Embryonic facial prominence (tissue), 1 donor: ENCODE measurements around the gene THUMPD1.
"Not testable (repeated sequence)": the region's sequence is repeated elsewhere in the genome, so short reads cannot be mapped to it uniquely, and the experiment has no call there.

Experiments used
- DNase-seq: peaks from one replicate; pipeline ENCODE4 v3.0.0-alpha.2; 2016; ENCODE audit errors: extremely low spot score

The THUMPD1 gene

GRCh38 chr16:20747030-20747816 is 5.6 kb upstream of the THUMPD1 start:
- no peak for DNase-seq

GRCh38 chr16:20746461-20746860 is 4.8 kb upstream of the THUMPD1 start:
- no peak for DNase-seq

DNA sequence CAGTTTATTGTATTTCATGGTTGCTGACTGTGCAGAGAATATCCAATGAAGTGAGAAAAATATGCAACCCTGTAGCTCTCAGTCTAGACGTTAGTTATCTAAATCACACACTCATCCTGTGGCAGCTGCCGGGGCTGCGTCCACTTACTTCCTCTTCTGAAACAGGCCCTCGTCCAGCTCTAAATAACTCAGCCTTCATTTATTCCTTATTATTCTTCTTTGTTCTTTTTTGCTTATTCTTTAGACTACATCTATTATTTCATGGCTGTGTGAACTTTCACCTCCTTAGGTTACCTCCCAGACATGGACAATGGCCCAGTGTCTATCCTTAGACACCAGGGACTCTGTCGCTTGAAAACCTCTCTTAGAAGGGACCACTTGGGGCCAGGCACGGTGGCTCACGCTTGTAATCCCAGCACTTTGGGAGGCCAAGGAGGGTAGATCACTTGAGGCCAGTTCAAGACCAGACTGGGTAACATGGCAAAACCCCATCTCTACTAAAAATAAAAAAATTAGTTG is 3.4 kb upstream of the THUMPD1 start:
- no peak for DNase-seq

DNA sequence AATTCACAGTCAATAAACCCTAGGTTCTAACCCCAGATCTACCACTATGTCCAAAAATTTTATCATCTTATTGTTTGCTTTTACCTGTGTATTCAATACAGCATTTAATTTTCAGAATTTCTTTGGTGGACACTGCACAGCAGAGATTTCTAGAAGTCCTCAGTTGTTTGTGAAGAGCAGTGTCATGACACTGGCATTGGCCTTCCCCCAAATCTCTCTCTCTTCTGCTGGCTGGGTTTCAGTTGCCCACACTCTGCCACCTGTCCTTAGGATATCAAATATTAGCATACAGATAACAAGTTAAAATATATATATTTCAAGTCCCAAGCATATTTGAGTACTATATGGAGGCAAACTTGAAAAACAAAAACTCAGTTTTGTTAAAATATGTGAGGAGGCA is 2.0 kb upstream of the THUMPD1 start:
- no peak for DNase-seq

GRCh38 chr16:20740901-20741521 is 607 bp downstream of the THUMPD1 start:
- peak; percentile 60 for DNase-seq

DNA sequence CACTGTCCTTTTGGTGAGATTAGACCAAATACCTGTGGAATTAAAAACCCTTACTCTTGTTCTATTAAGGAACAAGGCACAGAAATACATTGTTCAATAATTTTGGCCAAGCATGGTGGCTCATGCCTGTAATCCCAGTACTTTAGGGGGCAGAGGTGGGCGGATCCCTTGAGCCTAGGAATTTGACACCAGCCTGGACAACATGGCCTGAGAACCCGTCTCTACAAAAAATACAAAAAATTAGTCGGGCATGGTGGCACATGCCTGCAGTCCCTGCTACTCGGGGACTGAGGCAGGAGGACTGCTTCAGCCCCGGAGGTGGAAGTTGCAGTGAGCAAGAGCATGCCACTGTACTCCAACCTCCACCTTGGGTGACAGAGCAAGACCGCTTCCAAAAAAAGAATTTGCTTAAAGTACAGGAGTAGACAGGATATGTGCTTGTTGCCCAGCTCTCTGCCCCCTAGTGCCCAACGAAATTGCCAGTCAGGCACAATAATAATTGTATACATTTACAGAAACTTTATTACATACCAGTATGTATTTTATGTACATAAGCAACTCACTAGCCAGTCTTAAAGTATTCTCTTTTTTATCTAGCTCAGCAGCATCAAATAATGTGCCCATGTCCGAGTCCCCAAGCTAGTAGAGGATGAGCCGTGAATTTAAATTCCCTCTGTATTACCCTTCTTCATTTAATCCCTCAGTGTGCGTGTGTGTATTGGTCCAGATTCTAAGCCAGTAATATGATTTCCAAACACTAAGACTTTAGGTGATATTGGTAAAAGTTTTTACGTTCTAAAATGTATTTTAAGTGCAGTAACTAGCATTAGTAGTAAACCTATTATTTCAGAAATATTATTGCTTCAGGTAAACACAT is 1.4 kb downstream of the THUMPD1 start:
- DNase-seq, result no peak

DNA sequence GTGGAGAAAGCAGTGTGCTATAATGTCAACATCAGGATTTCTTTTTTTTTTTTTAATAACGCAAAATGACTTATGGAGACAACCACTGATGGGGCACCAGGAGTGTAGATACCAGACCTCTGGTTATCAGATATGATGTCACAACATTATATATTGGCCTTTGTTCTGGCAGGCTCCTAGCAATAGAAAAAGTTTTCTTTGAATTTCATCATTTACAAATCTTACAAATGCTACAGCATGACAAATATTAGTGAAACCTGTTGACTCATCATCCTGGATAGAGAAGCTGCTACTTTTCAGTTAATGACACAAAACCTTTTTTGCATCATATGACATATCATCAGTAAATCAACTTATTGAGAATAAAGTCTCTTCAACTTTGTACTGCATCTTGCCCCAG is 6.1 kb downstream of the THUMPD1 start:
- DNase-seq, result no peak

DNA sequence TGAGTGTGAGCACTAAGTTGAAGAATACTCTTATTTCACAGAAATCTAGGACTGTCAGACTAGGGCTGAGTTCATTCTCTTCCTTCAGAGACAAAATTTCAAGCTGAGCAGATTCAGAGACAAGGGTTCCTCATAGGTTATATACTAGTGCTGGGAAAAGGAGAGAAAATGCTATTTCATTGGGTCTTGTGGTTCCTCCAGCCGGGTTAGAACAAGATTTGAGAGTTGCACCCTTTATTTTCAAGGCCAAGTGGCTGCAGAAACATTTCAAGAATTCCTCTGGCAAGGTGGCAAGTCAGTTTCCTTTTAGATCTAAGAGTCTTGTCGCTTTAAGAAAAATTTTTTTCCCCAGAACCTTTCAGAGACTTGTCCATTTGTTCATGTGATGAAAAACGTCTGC is 6.8 kb downstream of the THUMPD1 start:
- no peak for DNase-seq

DNA sequence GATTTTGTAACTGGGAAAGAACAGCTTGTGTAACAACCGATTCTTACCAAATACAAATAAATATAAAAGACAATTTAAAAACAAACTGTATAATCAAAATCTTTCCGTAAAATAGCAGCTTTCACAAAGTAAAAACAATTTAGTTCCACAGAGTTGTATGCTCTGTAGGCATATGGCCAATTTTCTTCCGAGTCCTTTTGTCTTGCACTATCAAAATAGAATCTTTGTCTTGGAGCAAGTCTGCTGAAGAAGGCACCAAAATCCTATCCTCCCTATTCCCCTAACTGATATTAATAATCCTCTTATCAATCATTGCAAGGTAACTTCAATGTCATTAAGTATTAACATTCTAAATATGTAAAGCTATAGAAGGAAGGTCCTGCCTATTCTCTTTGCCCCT is 7.6 kb downstream of the THUMPD1 start:
- DNase-seq, result no peak

DNA sequence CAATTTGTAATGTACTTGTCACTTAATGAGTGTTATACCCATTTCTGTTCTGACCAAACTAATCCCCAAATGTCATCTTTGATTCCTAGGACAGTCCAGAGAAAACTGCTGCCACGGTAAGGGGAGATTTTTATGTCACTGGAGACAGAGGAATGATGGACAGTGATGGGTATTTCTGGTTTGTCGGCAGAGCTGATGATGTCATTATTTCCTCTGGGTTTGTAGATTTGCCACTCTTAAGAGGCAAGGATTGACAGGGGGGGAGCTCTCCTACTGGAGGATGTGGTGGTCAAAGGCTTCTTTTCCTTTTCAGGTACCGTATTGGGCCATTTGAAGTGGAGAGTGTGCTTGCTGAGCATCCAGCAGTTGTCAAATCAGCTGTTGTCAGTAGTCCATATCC is 12.5 kb downstream of the THUMPD1 start:
- no peak for DNase-seq

DNA sequence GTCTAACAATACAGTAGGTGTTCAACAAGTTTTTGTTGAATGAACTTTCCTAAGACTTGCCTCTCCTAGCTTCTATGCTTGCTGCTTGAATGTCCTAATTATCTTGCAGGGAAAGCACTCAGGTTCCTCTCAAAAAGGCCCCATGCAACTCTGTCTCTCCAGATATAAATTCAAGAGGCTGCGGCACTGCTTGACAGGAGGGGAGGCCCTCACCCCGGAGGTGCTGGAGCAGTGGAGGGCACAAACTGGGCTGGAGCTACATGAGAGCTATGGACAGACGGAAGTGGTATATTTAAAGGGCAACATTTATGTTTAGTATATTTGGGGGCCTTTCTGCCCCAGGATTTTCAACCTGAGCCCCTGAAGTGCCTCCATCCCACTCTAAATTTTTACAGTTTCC is 14.4 kb downstream of the THUMPD1 start:
- DNase-seq, result no peak

DNA sequence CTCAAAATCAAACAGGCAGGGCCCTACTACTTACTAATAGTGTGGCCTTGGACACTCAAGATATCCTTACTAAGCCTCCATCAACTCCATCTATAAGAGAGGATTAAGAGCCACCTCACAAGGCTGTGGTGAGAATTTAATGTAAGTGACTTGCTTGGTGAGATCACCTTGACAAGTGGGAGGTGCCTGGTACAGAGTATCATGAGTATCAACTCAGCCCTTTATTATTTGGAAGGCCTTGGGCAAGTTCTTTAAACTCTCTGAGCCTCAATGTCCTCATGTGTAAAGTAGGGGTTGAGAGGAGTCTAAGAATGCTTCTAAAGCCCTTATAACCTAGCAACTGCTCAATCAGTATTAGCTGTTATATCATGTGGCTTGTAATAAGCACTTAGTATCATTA is 15.0 kb downstream of the THUMPD1 start:
- no peak for DNase-seq

DNA sequence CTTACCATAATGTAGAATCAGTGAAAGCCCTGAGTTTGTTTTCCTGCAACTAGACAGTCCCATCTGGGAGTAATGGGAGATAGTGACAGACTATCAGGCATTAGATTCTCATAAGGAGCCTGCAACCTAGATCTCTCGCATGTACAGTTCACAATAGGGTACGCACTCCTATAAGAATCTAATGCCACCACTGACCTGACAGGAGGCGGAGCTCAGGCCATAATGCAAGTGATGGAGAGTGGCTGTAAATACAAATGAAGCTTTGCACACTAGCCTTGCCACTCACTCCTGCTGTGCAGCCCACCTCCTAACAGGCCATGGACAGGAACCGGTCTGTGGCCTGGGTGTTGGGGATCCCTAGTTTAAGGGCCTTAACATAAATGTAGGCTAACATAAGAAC is 21.4 kb downstream of the THUMPD1 start:
- no peak for DNase-seq

- DNase-seq, result not testable (repeated sequence)
Observed at GRCh38 chr16:20717718-20718117, 23.9 kb downstream of the THUMPD1 start.

DNA sequence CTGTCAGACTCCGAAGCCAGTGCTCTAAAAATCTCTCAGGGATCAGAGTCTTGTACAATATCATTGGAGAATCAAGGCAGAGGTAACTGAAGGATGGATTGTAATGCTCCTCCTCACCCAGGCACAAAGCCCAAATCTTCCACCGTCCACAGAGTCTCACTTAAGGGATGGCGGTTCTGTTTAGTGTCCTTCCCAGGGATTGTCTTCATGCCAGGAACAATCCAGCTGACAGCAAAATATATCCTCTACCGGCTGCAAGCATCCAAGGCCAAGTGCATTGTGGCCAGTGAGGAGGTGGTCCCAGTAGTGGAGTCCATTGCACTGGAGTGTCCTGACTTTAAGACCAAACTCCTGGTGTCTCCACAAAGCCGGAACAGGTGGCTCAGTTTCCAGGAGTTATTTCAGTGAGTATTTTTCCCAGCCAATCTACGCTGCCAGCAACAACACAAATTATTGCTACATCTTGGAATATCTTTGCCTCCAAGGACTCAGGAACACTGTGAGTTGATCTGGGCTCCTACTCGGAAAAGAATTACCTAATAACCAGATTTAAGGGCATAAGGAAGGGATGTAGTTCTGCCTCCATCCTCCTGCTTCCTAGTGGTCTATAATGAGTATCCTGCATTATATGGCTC is 30.2 kb downstream of the THUMPD1 start:
- no peak for DNase-seq

DNA sequence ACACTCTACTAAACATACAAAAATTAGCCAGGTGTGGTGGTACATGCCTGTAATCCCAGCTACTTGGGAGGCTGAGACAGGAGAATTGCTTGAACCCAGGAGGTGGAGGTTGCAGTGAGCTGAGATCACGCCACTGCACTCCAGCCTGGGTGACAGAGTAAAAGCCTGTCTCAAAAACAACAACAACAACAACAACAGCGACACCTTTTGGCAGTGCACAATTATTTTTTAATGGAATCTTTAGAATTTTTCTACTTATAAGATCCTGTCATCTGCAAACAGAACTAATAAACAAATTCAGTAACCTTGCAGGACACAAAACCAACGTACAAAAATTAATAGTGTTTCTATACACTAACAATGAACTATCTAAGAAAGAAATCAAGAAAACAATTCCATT is 33.5 kb downstream of the THUMPD1 start:
- DNase-seq, result not testable (repeated sequence)

GRCh38 chr16:20707461-20707860 is 34.2 kb downstream of the THUMPD1 start:
- DNase-seq, result no peak

DNA sequence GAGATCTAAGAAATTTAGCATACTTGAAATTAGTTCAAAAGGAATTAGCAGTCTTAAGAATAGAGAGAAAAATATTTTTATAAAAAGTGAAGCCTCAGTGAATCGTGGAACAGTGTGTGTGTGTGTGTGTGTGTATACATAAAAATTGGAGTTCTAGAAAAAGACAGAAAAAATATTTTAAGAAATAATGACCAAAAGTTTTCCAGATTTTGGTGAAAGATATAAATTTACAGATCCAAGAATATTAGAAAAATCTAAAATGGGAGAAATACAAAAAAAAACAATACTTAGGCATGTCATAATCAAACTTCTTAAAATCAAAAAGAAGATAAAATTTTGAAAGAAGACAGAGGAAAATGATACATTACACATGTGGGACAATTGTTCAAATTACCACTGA is 35.6 kb downstream of the THUMPD1 start:
- DNase-seq, result not testable (repeated sequence)

- no peak for DNase-seq
Observed at GRCh38 chr16:20704281-20704680, 37.3 kb downstream of the THUMPD1 start.

- not testable (repeated sequence) for DNase-seq
Observed at GRCh38 chr16:20701692-20702091, 39.9 kb downstream of the THUMPD1 start.

GRCh38 chr16:20696618-20697017 is 45.0 kb downstream of the THUMPD1 start:
- DNase-seq, result no peak

- DNase-seq, result no peak
Observed at GRCh38 chr16:20695024-20695423, 46.6 kb downstream of the THUMPD1 start.
